Measurements from ENCODE around the gene LEF1.

LEF1 gene

DNA sequence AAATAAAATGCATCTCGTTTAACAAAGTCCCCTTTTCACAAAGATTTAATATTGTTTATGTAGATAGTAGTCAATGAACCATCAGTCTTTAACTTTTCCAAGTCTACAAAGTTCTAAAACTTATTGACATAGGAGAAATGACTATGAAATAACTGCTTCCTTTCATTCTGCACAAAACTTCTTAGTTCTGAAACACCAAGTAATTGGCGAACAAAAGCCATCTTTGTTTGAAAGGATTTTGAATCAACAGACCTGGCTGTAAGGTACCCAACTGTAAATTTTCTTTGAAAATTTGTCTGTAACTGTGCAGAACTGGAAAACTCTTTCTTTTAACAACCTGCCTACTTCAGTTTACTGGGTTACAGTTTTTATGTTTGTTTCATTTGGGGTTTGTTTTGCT lies 25.9 kb downstream of the LEF1 start:
- TF ChIP-seq, protein P1, sequence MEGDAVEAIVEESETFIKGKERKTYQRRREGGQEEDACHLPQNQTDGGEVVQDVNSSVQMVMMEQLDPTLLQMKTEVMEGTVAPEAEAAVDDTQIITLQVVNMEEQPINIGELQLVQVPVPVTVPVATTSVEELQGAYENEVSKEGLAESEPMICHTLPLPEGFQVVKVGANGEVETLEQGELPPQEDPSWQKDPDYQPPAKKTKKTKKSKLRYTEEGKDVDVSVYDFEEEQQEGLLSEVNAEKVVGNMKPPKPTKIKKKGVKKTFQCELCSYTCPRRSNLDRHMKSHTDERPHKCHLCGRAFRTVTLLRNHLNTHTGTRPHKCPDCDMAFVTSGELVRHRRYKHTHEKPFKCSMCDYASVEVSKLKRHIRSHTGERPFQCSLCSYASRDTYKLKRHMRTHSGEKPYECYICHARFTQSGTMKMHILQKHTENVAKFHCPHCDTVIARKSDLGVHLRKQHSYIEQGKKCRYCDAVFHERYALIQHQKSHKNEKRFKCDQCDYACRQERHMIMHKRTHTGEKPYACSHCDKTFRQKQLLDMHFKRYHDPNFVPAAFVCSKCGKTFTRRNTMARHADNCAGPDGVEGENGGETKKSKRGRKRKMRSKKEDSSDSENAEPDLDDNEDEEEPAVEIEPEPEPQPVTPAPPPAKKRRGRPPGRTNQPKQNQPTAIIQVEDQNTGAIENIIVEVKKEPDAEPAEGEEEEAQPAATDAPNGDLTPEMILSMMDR (IDR thresholded peaks at IDR 0.05) = no peak
- no peak overlapping the region for H3K4me3 ChIP-seq

DNA sequence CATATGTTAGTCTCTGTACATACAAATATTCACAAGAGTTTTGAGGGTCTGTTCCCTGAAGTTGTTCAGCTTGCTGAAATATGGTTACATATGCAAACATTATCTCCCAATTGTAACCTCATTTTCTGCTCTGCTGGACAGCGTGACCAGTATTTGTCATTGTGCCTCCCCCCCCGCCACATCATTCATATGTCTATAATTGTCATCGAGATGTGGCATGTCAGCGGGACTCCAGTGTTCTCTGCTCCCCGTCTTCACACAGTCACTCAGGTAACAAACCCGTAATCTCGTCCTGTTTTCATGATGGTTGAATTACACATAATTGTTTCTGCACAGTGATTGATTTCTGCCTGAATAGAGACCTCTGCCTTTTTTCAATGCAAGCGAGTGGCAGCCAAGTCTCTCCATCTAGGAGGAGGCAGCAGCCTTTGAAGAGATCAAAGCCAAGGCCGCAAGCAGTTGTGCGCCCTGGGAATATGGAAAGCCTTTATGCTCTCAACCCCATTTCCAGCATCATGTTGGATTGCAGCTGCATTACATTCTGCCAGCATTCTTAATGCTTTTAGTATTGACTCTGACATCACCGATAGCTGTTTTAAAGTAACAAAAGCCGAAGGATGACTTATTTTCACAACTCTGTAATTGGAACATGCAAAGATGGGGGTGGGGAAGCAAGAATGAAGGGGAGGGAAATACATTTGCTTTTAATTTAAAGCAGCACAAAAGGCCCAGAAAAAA lies 27.4 kb downstream of the LEF1 start:
- DNase-seq (ENCODE audit: low spot score) = no peak

More for the DNA sequence above, 25.9 kb downstream of the LEF1 start:
- no peak for DNase-seq (ENCODE audit: low spot score)
- H3K27ac ChIP-seq = no peak overlapping the region

DNA sequence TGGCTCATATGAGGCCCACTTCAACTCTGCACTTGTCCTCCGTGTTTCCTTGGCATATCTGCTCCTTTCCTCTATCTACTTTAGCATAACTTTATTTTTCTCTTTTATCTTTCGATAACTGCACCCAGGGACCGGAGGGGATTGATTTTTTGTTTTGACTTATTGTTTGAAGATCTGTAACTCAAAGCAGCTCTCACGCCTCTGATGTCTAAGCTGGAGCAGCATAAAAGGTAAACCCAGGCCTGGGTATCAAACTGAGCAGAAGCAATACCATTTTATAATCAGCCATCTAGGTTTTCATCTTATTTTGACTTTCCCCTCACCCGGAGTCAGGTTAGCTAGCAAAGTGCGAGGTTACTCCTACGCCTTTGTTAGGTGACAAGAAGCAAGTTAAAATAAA lies 28.4 kb downstream of the LEF1 start:
- no peak overlapping the region for H3K4me3 ChIP-seq
- no peak for DNase-seq (ENCODE audit: low spot score)
- TF ChIP-seq, protein P1 (IDR thresholded peaks at IDR 0.05) = no peak
- no peak overlapping the region for H3K27ac ChIP-seq

More for the DNA sequence above, 27.4 kb downstream of the LEF1 start:
- no peak overlapping the region for H3K27ac ChIP-seq
- TF ChIP-seq, protein P1 (IDR thresholded peaks at IDR 0.05) = no peak
- no peak overlapping the region for H3K4me3 ChIP-seq

DNA sequence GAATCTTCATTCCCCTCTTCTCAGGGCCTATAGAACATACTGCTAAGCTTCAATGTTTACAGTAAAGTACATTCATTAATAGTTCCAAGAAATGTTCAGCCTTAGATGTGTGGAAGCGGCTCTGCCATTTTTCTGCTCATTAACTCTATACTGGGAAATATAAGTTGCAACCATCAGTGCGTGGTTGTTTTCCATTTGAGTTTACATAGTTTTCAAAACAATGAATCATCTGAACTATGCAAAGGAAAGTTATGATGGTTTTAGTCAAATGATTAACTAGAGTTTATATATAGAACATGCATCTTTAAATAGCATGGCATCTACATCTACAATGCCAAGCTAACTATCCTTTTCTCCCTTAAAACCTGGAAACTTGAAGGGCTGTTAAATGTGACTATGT lies 29.6 kb downstream of the LEF1 start:
- TF ChIP-seq, protein P1 (IDR thresholded peaks at IDR 0.05) = no peak
- Histone ChIP-seq H3K27ac (no peak overlapping the region), H3K4me3 (no peak overlapping the region)
- no peak for DNase-seq (ENCODE audit: low spot score)

DNA sequence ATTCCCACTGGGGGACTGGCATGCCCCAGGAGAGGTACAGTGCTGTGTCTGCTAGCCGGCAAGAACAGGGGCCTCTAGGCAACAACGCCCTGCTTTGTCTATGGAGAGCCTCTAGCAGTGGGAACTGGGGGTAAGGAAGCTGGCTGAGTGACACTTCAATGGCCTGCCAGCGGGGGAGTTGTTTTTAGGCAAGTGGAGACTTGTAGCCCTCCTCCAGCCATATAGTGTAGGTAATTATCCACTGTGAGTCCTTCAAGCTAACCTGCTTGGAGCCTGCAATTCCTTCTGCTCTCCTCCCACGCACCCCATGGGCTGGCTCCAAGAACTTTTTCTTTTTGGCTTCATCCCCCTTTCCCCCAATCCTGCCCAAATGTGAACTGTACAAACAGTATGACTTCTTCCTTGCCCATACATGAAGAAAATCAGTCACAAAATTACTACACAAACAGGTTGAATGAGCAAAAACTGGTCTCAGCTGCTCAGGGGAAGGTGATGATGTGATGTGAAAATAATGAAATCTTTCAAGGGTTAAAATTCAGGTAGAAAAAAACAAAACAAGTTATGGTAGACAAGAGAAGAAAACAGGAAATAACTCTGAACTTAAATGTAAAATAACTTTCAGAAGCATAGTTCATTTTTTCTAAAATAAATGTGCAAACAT lies 33.1 kb downstream of the LEF1 start:
- no peak overlapping the region for H3K27ac ChIP-seq
- no peak for DNase-seq (ENCODE audit: low spot score)
- H3K4me3 ChIP-seq = no peak overlapping the region
- TF ChIP-seq, protein P1 (IDR thresholded peaks at IDR 0.05) = no peak

DNA sequence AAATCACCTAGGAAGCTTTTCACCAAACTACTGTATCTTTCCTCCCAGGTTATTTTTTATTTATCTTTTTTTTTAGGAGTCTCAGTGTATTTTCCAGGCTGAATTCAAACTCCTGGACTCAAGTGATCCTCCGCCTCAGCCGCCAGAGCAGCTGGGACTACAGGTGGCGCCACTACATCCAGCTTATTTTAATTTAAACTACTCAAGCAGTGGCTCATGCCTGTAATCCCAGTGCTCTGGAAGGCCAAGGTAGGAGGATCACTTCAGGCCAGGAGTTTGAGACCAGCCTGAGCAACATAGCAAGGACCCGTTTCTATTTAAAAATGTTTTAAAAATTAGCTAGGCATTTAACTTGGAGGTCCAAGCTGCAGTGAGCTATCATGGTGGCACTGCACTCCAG lies 37.8 kb downstream of the LEF1 start:
- no peak for DNase-seq (ENCODE audit: low spot score)
- no peak overlapping the region for H3K4me3 ChIP-seq
- no peak overlapping the region for H3K27ac ChIP-seq
- TF ChIP-seq, protein P1 (IDR thresholded peaks at IDR 0.05) = no peak

DNA sequence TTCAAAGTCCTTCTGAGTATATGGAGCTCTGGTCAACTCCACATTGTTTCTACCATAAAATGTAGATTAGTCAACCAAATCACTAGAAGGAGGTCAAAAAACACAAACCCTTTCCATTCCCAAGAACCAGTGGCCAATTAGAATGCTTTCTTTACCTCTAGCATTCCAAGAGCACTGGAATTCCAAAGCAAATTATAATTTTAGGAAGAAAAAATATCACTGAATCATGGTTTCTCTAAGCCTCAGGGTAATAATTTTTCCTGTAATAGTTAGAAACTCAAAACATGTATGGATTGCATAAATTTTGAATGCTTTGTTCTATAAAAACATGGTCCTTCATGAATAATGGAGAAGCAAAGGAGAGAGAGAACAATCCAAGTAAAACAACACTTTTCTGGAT lies 39.5 kb downstream of the LEF1 start:
- no peak for DNase-seq (ENCODE audit: low spot score)

More for the DNA sequence above, 39.5 kb downstream of the LEF1 start:
- TF ChIP-seq, protein P1 (IDR thresholded peaks at IDR 0.05) = no peak
- Histone ChIP-seq H3K4me3 (no peak overlapping the region), H3K27ac (no peak overlapping the region)

Measured in coronary artery (tissue), 2 donors.